ENCODE results near the gene RPTOR.
"Not testable (repeated sequence)": the region's sequence is repeated elsewhere in the genome, so short reads cannot be mapped to it uniquely, and the experiment has no call there.

The RPTOR gene

GRCh38 chr17:80558046-80558445, 13.4 kb downstream of the RPTOR start:
- no peak for DNase-seq (ENCODE audit: low read depth)

- DNase-seq (ENCODE audit: low read depth) = no peak
These were observed 15.2 kb downstream of the RPTOR start for GRCh38 chr17:80559825-80560251.

DNA sequence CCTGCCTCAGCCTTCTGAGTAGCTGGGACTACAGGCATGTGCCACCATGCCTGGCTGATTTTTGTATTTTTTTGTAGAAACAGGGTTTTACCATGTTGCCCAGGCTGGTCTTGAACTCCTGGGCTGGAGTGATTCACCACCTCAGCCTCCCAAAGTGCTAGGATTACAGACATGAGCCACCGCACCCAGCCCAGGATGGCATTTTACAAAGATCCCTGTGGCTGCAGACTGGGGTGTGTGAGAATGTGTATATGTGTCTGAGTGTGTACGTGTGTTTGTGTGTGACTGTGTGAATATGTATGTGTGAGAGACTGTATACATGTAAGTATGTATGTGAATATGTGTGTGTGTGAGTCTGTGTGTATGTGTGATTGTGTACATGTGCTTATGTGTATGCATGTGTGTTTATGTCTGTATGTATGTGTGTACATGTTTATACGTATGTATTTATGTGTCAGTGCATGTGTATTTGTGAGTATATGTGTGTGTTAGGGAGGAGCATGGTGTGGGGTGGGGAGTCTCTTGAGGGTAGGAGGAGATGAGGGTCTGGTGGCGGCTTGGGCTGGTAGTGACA, 17.0 kb downstream of the RPTOR start:
- no peak for DNase-seq (ENCODE audit: low read depth)

GRCh38 chr17:80564545-80564944, 19.9 kb downstream of the RPTOR start:
- DNase-seq (ENCODE audit: low read depth) = no peak

DNA sequence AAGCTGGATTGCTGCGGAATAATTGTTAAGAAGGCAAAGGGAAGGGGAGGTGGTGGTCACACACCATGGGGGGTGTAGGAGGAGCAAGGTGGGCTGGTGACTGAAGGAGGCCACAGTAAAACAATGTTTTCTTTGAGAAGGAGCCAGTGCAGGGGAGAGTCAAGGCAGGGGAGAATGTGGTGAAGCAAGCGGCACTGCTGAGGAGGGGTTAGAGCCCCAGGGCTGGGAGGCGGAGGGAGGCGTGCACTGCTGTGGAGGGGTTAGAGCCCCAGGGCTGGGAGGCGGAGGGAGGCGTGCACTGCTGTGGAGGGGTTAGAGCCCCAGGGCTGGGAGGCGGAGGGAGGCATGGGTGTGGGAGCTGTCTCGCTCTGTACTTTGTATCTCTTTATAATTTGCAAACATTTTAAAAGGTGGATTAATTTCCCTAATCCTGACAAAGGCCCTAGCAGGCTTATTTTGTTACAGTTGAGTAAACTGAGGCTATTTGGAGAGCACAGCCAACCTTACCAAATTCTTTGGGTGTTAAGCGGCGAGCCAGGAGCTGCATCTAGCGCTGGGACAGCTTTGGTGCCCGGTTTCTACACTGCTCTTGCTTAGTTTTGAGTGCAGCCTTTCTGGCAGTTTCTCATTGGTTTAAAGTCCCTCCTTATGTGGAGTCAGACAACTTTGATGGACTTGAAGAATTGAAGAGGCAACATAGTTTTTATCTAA, 20.9 kb downstream of the RPTOR start:
- no peak for DNase-seq (ENCODE audit: low read depth)

GRCh38 chr17:80566054-80566400, 21.4 kb downstream of the RPTOR start:
- no peak for DNase-seq (ENCODE audit: low read depth)

DNA sequence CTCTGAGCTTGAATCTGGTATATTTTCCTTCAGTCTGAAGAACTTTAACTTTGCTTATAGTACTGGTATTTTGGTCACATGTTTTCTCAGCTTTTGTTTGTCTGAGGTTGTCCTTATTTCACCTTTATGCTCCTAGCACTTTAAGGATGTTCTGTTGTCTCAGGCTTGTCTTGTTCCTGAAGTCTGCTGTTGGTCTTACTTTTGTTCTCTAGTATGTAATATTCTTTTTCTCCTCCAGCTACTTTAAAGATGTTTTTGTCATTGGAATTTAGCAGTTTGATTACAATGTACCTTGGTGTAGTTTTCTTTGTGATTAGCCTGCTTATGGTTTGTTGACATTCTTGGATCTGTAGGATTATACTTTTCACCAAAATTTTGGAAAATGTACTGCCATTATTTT, 23.6 kb downstream of the RPTOR start:
- no peak for DNase-seq (ENCODE audit: low read depth)

DNA sequence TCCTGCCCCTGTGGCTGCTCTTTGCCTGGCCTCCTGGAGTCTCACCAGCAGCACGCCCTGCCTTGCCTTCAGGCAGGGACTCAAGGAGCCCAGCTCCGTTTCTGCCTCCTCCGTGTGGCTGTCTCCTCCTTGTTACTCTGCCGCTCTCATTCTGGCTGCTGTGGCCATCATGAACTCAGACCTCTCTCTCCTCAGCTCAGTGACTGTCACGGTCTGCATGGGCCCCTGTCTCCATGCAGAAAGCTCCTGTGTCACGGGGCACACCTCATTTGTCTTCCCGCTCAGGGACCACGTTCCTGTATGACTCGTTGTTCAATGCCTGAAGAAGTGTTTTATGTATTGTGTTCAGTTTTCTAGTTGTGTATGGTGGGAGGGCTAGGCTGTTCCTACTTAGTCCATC, 25.3 kb downstream of the RPTOR start:
- no peak for DNase-seq (ENCODE audit: low read depth)

DNA sequence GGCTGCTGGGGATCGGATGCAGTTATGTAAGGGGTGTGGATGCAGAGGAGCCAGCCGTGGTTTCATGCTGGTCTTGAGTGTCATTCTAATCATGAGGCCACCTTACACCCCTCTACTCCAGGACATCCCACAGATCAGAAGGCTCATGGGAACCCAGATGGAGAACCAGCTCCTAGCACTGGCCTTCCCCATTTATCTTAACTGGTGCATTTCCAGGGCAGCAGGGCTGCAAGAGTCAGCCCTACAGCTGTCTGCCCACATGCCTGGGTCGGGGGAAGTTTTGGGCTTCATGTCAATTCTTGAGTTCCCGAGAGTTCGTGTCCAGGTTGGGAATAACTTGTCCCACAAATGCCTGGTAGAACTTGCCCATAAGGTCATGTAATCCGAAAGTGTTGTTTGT, 29.1 kb downstream of the RPTOR start:
- no peak for DNase-seq (ENCODE audit: low read depth)

DNA sequence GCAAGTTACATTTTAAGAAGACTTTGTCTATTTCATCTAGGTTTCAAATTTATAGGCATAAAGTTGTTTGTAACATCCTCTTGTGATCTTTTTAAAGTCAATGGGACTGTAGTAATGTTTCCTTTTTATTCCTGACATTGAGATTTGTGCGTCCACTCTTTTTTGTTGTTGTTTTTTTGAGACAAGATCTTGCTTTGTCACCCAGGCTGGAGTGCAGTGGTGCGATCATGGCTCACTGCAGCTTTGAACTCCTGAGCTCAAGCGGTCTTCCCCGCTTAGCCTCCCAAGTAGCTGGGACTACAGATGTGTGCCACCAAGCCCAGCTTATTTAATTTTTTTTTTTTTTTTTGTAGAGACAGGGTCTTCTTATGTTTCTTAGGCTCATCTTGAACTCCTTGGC, 29.9 kb downstream of the RPTOR start:
- no peak for DNase-seq (ENCODE audit: low read depth)

GRCh38 chr17:80575057-80575875, 30.6 kb downstream of the RPTOR start:
- peak; percentile 74 for DNase-seq (ENCODE audit: low read depth)

- no peak for DNase-seq (ENCODE audit: low read depth)
These were observed 33.4 kb downstream of the RPTOR start for GRCh38 chr17:80577876-80578570.

GRCh38 chr17:80578668-80579388, 34.2 kb downstream of the RPTOR start:
- DNase-seq (ENCODE audit: low read depth) = not testable (repeated sequence)

DNA sequence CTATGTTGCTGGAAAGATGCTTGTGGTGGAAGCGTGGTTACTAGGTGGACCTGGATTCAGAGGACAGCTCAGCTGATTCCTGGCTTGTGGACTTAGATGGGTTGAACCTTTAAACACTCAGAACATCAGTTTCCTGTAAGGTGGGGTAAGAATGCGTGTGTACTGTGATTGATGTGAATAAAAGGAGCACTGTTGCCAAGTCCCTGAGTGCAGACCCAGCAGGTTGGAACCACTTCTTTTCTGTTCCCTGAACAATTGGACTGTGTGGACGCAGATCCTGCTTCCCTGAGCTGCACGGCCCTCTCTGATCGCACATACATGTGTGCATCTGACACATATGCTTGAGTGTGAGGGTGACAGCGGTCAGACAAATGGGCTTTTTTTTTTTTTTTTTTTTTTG, 37.5 kb downstream of the RPTOR start:
- no peak for DNase-seq (ENCODE audit: low read depth)

GRCh38 chr17:80584176-80584905, 39.7 kb downstream of the RPTOR start:
- DNase-seq (ENCODE audit: low read depth) = no peak

- DNase-seq (ENCODE audit: low read depth) = no peak
These were observed 41.5 kb downstream of the RPTOR start for GRCh38 chr17:80585890-80586845.

GRCh38 chr17:80586846-80587228, 42.2 kb downstream of the RPTOR start:
- DNase-seq (ENCODE audit: low read depth) = no peak

DNA sequence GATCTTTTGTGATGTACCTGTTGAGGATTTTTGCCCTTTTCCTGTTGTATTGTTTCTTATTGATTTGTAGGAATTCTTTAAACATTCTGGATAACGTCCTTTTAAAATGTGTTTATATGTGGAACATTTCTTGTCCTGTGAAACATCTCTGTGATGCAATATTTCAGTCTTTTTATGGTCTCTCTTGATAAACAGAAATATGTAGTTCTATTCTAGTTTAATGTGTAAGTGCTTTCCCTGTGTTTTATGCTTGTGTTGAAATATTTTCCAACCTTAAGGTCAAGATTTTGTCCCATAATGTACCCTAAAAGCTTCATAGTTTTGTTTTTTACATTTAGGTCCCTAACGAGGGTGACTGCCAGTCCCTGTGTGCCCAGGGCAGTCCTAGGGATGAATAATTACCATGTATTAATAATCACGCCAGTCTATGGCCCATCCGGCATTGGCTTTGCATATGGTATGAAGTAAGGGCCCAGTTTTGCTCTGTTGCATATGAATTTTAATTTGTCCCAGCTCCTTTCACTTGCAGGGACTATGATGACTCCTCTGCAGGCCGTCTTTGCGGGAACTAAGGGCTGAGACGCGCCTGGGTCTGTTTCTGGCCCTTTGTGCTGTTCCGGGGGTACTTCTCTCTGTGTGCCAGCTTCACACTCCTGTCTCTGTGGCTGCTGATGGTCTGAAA, 44.2 kb downstream of the RPTOR start:
- no peak for DNase-seq (ENCODE audit: low read depth)

DNA sequence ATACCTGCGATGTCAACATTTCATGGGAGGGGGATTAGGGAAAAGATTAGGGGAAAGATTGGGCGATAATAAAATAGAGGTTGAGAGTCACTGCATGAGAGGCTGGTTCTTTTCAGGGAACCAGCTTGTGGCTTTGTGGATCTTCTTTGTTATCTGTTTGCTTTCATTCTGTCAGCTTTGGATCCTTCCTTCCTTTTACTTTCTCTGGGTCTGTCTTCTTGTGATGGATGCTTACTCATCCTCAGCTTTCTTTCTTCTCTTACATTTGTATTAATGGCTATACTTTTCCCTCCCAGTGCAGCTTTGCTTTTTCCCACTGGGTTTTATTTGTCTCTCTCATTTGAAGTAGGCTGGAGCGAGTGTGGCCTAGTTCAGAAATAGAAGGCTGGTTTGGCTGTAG, 47.1 kb downstream of the RPTOR start:
- no peak for DNase-seq (ENCODE audit: low read depth)

DNA sequence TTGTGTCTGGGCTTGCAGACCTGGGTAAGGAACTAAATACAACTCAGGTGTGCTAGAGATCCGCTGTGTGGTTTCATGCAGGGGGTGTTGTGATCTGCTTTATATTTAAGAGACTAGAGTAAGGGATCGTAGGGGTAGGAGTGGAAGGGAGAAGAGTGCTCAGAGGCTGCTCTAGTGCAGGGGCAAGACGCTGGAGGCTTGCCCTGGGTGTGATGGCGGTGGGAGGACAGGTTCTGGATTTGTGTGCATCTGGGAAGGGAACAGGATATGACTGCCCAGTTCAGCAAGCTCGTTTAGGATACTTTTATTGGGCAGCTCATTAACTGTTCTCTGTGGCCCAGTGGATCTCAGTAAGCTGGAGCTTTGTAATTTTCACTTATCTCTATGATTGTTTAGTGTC, 47.6 kb downstream of the RPTOR start:
- no peak for DNase-seq (ENCODE audit: low read depth)

All from stimulated activated CD8-positive, alpha-beta memory T cell treated with anti-CD3 and anti-CD28 coated beads, Interleukin-12 subunit alpha, Interleukin-12 subunit beta, amount 100 ng/mL, for 4 hours (primary cell).